ENCODE data around the gene FIG4. TPM values are rescaled to one million over a fixed set of nuclear protein-coding genes. Genes with fewer than 3 reads are reported as not detected.

The FIG4 gene
- polyA plus RNA-seq, 2 of the 4 experiments (the other 2 are of a cell fraction): 6.2 to 11.2 TPM

DNA sequence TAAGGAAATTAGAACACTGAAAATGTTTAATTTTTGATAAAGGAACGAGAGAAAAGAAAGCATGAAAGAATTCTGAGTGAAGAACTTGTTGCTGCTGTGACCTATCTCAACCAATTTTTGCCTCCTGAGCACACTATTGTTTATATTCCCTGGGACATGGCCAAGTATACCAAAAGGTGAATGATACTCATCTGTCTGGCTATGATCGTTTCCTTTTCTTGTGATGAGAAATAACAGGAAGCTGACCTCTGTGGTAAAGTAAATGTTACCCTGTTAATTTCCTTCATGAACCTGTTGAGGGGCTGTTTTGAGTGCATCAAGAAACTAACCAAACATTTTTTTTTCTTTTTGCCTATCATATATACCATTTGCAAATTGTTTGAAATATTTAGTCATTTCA, 69.1 kb downstream of the FIG4 start:
- CTCF ChIA-PET: no interaction called here
- TF ChIP-seq ESRRA (IDR thresholded peaks at IDR 0.05; ENCODE audit: borderline replicate concordance, low read length): no peak
- TF ChIP-seq ZSCAN20 (CRISPR knock-in tag; IDR thresholded peaks at IDR 0.05): no peak
- Histone ChIP-seq H3K4me2 (no peak overlapping the region), H3K27ac (no peak overlapping the region), H3K9me3 (no peaks in the 10 kb centered on the region), H3K4me3 (no peak overlapping the region), H3K4me1 (no peaks in the 10 kb centered on the region)
- ATAC-seq: no peak
- WGBS (ENCODE audit: missing lambda C conversion rate): 70% methylated on average over 2 of the region's 2 CpGs
- POLR2A ChIA-PET: no interaction called here
- no peak for FAIRE-seq
- no peak for DNase-seq (ENCODE audit: low read depth in 1 of 2, low spot score in 1 of 2)

DNA sequence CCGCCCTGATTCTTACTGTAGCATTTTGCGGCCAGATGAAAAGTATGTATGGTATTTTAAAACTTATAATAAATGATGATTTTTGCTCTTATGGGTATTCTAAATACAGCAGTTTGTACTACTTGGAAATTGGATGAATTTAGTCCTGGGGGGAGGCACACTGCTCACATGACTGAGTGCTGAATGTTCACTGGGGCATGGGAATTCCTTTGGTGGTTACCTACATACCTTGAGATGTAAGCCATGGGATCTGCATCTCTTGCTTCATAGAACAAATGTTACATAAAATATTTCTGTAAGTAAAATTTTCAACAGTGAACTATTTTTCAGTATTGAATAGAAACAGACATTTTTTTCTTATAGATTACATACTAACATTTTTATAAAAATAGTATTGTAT, 71.1 kb downstream of the FIG4 start:
- TF ChIP-seq ESRRA (IDR thresholded peaks at IDR 0.05; ENCODE audit: borderline replicate concordance, low read length) (no peak), PHF8 (IDR thresholded peaks at IDR 0.05; ENCODE audit: borderline replicate concordance, low read depth) (no peak), POLR2A (IDR thresholded peaks at IDR 0.05; ENCODE audit: low read length) (no peak), EP300 (IDR thresholded peaks at IDR 0.05) (no peak), ZC3H11A (IDR thresholded peaks at IDR 0.05) (no peak), MYC (IDR thresholded peaks at IDR 0.05; ENCODE audit: borderline replicate concordance, low read length) (no peak)
- TF ChIP-seq, protein P1, sequence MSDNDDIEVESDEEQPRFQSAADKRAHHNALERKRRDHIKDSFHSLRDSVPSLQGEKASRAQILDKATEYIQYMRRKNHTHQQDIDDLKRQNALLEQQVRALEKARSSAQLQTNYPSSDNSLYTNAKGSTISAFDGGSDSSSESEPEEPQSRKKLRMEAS (IDR thresholded peaks at IDR 0.05): no peak
- TF ChIP-seq, protein P2, sequence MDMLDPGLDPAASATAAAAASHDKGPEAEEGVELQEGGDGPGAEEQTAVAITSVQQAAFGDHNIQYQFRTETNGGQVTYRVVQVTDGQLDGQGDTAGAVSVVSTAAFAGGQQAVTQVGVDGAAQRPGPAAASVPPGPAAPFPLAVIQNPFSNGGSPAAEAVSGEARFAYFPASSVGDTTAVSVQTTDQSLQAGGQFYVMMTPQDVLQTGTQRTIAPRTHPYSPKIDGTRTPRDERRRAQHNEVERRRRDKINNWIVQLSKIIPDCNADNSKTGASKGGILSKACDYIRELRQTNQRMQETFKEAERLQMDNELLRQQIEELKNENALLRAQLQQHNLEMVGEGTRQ (IDR thresholded peaks at IDR 0.05): no peak
- no peak overlapping the region for H3K27ac ChIP-seq
- FAIRE-seq (no peak), DNase-seq (ENCODE audit: low read depth in 1 of 2, low spot score in 1 of 2) (no peak), ATAC-seq (no peak)
- whole genome bisulfite sequencing (ENCODE audit: missing lambda C conversion rate): 95% methylated on average over 2 of the region's 2 CpGs
- no peaks in the 10 kb centered on the region for H3K9me3 ChIP-seq
- H3K4me1 ChIP-seq: no peaks in the 10 kb centered on the region
- ChIA-PET CTCF (no interaction called here), POLR2A (no interaction called here)
- H3K4me3 ChIP-seq: no peak overlapping the region
- no peak overlapping the region for H3K4me2 ChIP-seq

DNA sequence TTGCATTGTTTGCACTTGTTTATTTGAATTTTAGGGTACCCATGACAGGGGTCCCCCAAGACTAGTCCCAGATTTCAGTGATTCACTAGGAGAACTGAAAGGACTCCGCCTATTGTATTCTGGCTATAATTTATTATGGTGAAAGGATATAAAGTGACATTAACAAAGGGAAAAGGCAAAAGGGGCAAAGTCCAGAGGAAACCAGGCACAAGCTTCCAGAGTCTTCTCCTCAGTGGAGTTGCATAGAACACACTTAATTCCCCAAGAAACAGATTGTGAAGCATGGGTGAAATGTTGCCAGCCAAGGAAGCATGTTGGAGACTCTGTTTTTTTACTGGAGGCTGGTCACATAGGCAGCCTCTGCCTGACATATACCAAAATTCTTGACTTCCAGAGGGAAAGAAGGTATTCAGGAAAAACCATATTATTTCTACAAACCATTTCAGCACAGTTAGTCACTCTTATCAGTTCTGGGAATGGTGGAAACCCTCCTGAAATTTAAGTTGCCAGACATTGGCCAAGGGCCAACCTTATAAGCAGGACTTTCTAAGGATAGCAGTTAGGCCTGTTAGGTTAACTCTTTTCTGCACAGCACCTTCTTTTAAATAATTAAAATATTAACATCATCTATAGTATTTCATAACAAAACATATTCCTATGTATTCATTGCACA, 71.8 kb downstream of the FIG4 start:
- no peak for TF ChIP-seq MAZ (IDR thresholded peaks at IDR 0.05; ENCODE audit: borderline replicate concordance, low read depth, low read length)
- TF ChIP-seq MYC (IDR thresholded peaks at IDR 0.05; ENCODE audit: borderline replicate concordance, low read length): no peak
- no peak for TF ChIP-seq EHF (CRISPR knock-in tag; IDR thresholded peaks at IDR 0.05)
- no peak for TF ChIP-seq ZSCAN20 (CRISPR knock-in tag; IDR thresholded peaks at IDR 0.05)
- CTCF ChIA-PET: interaction anchor here (1.3 kb wide), 1 partner anchor 20 kb away, joined by 4 read pairs; no protein-coding TSS in a partner anchor
- WGBS (ENCODE audit: missing lambda C conversion rate): 27% methylated on average over 1 of the region's 1 CpG

DNA sequence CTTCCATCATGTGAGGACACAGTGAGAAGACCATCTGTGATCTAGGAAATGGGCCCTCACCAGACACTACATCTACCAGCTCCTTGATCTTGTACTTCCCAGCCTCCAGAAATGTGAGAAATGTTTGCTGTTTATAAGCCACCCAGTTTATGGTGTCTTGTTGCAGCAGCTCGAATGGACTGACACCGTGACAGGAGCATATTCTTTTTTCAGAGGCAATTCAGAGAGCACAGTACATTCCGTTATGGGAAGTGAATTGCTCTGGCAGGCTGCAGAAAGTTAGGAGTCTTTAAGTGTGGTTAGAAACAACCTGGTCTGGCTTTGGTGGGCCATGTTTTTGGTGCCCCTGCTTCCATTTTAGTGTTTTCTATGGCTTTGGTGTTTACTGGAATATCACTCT, 75.1 kb downstream of the FIG4 start:
- WGBS (ENCODE audit: missing lambda C conversion rate): 96% methylated on average over 3 of the region's 3 CpGs
- TF ChIP-seq RFX5 (IDR thresholded peaks at IDR 0.05): no peak
- POLR2A ChIA-PET: no interaction called here
- DNase-seq (ENCODE audit: low read depth in 1 of 2, low spot score in 1 of 2) (no peak), FAIRE-seq (no peak), ATAC-seq (no peak)
- CTCF ChIA-PET: interaction anchor here (1.6 kb wide), 1 partner anchor 273 kb away, joined by 6 read pairs; no protein-coding TSS in a partner anchor
- H3K9me3 ChIP-seq: no peaks in the 10 kb centered on the region
- H3K4me1 ChIP-seq: no peaks in the 10 kb centered on the region
- no peak overlapping the region for H3K4me3 ChIP-seq
- H3K27ac ChIP-seq: no peak overlapping the region
- no peak overlapping the region for H3K4me2 ChIP-seq

More for the DNA sequence above, 71.8 kb downstream of the FIG4 start:
- no peak overlapping the region for H3K27ac ChIP-seq
- ATAC-seq (no peak), DNase-seq (ENCODE audit: low read depth in 1 of 2, low spot score in 1 of 2) (no peak), FAIRE-seq (no peak)
- no peaks in the 10 kb centered on the region for H3K4me1 ChIP-seq
- no peak overlapping the region for H3K4me2 ChIP-seq
- POLR2A ChIA-PET: no interaction called here
- no peak overlapping the region for H3K4me3 ChIP-seq
- H3K9me3 ChIP-seq: no peaks in the 10 kb centered on the region

DNA sequence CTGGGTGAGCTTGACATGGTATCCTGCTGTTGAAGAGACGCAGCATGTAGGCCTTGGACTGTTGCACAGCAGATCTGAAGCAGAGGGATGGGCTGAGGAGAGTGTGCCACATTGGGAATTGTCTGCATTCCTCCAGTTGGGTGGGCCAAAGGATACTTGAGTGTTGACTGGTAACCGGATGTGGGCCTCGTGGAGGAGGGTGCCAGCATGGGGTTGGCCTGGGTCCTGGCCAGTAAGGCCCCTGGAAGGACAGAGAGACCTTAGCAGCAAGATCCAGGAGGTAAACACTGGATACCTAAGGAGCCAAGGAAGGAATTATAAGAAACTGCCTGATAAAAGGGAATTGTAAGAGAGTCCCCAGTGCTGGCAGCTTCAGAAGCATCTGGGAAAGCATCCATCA, 76.9 kb downstream of the FIG4 start:
- H3K4me3 ChIP-seq: no peak overlapping the region
- DNase-seq (ENCODE audit: low read depth in 1 of 2, low spot score in 1 of 2) (no peak), FAIRE-seq (no peak), ATAC-seq (no peak)
- no peaks in the 10 kb centered on the region for H3K9me3 ChIP-seq
- WGBS (ENCODE audit: missing lambda C conversion rate): 88% methylated on average over 3 of the region's 3 CpGs
- POLR2A ChIA-PET: no interaction called here
- TF ChIP-seq RNF2 (IDR thresholded peaks at IDR 0.05; ENCODE audit: borderline replicate concordance, low read depth) (no peak), CEBPB (IDR thresholded peaks at IDR 0.05) (no peak), CBX8 (IDR thresholded peaks at IDR 0.05) (no peak), HEYL (CRISPR knock-in tag; IDR thresholded peaks at IDR 0.05) (no peak), MYC (IDR thresholded peaks at IDR 0.05; ENCODE audit: borderline replicate concordance, low read length) (no peak)
- TF ChIP-seq, protein P3, sequence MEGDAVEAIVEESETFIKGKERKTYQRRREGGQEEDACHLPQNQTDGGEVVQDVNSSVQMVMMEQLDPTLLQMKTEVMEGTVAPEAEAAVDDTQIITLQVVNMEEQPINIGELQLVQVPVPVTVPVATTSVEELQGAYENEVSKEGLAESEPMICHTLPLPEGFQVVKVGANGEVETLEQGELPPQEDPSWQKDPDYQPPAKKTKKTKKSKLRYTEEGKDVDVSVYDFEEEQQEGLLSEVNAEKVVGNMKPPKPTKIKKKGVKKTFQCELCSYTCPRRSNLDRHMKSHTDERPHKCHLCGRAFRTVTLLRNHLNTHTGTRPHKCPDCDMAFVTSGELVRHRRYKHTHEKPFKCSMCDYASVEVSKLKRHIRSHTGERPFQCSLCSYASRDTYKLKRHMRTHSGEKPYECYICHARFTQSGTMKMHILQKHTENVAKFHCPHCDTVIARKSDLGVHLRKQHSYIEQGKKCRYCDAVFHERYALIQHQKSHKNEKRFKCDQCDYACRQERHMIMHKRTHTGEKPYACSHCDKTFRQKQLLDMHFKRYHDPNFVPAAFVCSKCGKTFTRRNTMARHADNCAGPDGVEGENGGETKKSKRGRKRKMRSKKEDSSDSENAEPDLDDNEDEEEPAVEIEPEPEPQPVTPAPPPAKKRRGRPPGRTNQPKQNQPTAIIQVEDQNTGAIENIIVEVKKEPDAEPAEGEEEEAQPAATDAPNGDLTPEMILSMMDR (IDR thresholded peaks at IDR 0.05): no peak
- H3K4me1 ChIP-seq: no peaks in the 10 kb centered on the region; the same call in 2 of the 3 replicates
- H3K4me2 ChIP-seq: no peak overlapping the region
- H3K27ac ChIP-seq: no peak overlapping the region
- CTCF ChIA-PET: no interaction called here

Measured in A549 (cell line).